ENCODE results near the gene RASSF1. TPM values are rescaled to one million over a fixed set of nuclear protein-coding genes. Genes with fewer than 3 reads are reported as not detected.
A peak's percentile ranks its signal among the peaks of the same experiment; 100 is the strongest.
"Not testable (repeated sequence)": the region's sequence is repeated elsewhere in the genome, so short reads cannot be mapped to it uniquely, and the experiment has no call there.

The RASSF1 gene
- polyA plus RNA-seq, 6 donors from 2014 or later, result 71.9 to 147 (median 89.9) TPM

DNA sequence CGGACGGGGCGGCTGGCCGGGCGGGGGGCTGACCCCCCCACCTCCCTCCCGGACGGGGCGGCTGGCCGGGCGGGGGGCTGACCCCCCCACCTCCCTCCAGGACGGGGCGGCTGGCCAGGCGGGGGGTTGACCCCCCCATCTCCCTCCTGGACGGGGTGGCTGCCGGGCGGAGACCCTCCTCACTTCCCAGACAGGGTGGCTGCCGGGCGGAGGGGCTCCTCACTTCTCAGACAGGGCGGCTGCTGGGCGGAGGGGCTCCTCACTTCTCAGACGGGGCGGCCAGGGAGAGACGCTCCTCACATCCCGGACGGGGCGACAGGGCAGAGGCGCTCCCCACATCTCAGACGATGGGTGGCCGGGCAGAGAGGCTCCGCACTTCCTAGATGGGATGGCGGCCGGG, 28.6 kb downstream of the RASSF1 start:
- H3K36me3 Mint-ChIP-seq; H3K4me1 Mint-ChIP-seq; H3K9me3 Mint-ChIP-seq; H3K27ac Mint-ChIP-seq; ATAC-seq (ENCODE audit: low read depth in 2 of 2); H3K27me3 Mint-ChIP-seq; DNase-seq; H3K4me3 Mint-ChIP-seq: not testable (repeated sequence)

DNA sequence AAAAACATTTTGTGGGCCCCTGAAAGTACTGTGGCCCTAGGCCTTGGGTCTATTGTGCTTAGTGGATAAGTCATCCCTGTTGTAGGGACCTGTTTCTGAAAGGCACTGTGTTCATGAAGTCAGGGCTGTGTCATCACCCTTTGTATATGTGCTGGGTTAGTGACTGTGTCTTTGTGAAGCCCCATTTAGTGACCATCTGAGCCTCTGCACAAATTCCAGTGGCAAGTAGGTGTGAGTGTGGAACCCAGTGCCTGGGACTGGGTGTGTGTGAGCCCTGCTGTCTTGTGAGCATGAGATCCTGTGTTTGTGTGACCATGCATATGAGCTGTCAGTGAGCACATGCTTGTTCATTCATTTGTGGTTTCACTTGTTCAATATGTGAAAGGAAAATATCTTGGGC, 36.0 kb downstream of the RASSF1 start:
- ATAC-seq (ENCODE audit: low read depth in 2 of 2) (no peak), DNase-seq (no peak)
- no peaks in the 10 kb centered on the region for H3K27me3 Mint-ChIP-seq
- H3K9me3 Mint-ChIP-seq, result peaks cover 0 to 4% (median 0%) of the 10 kb centered on the region in 7 donors
- H3K27ac Mint-ChIP-seq, result peak overlapping the region in 1 of 6 donors; percentile 56
- H3K4me3 Mint-ChIP-seq, result no peak overlapping the region
- no peaks in the 10 kb centered on the region for H3K36me3 Mint-ChIP-seq
- H3K4me1 Mint-ChIP-seq, result peaks cover 7 to 10% (median 10%) of the 10 kb centered on the region in 3 donors

DNA sequence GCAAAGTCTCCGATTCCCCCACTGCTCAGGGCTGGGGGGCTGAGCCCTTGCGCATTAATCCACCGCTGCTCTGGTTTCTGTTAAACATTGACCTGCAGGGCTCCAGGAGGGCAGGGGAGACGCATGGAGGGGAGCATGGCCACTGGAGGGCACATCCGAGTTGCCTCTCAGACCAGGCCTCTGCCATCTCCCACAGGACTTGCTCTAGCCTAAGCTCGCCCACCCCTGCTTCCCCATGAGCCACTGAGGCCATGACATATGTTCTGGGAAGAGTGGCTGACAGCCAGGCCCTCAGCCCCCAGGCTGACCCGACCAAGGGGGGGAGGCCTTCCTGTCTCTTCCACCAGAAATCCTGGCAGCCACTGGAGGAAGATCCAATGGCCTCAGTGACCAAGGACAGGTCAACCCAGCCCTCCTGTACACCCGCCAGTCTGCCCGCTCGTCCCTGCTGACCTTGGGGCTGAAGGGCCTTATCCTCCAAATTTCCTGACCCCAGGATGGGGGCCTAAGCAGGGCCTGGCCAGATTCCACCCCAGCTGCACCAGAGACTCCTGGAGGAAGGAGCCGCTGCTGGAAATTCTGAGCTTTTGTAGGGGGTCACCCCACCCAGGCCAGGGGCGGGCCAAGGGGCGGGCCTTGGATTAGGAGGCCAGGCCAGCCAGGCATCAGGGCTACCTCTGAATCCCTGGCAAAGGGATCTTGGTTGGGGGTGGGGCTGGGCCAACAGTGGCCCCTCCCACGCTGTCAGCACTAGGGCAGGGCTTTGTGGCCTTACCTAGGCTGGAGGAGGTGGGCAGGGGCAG, 37.4 kb downstream of the RASSF1 start, which contains the start of gene HYAL1:
Gene HYAL1 (minus strand): TSS at position 562 of the 803 bp plus-strand sequence. CDS start 618 bp downstream, outside the sequence.
- H3K27ac Mint-ChIP-seq, result peak within 1 kb of the TSS in 2 of 6 donors; percentile 56 to 62
- no peaks in the 10 kb centered on the region for H3K9me3 Mint-ChIP-seq
- H3K4me3 Mint-ChIP-seq, result no peak within 1 kb of the TSS
- no peak for ATAC-seq (ENCODE audit: low read depth in 2 of 2)
- no peaks in the 10 kb centered on the region for H3K27me3 Mint-ChIP-seq
- DNase-seq, result no peak
- no peaks in the 10 kb centered on the region for H3K36me3 Mint-ChIP-seq
- H3K4me1 Mint-ChIP-seq, result peaks cover 14 to 22% (median 21%) of the 10 kb centered on the region in 3 donors

DNA sequence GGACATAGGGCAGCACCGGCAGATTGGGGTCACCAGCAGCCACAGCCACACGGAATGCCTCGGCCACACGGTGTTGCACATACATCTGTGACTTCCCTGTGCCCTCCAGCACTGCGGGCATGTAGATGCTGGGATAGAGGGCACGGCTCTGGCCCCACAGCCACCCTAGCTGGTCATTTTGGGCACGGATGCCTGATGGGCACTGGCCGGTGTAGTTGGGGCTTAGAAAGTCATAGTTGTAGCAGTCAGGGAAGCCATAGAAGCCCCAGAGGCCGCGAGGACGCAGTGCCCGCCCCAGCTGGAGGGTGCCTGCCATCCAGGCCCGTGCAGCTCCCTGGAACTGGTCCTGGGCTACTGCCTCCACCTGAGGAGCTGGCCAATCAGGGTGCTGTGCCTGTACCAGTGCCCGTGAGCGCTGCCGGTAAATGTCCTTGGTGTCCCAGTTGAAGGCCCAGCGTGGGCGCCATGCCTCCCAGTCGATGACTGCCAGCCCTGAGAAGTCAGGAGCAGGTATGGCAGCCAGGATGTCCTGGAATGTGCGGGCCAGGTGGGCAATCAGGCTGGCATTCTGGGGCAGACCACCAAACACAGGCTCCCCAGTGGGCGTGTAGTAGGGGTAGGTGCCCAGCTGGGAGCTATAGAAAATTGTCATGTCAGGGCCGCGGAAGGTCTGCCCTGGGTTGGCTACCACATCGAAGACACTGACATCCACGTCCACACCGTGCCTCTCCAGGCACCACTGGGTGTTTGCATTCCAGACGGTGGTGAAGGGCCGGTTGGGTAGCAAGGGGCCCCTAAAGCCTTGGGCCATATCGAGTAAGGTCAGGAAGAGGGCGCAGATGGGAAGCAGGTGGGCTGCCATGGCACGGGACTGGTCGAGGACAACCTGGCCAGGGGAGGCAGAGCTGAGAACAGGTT, 38.3 kb downstream of the RASSF1 start:
- H3K27ac Mint-ChIP-seq, result peak overlapping the region in 2 of 6 donors; percentile 22 to 56
- no peaks in the 10 kb centered on the region for H3K27me3 Mint-ChIP-seq
- no peak for ATAC-seq (ENCODE audit: low read depth in 2 of 2)
- DNase-seq, result no peak
- peaks cover 18 to 30% (median 26%) of the 10 kb centered on the region in 3 donors for H3K4me1 Mint-ChIP-seq
- no peaks in the 10 kb centered on the region for H3K9me3 Mint-ChIP-seq
- no peaks in the 10 kb centered on the region for H3K36me3 Mint-ChIP-seq
- peak overlapping the region in 1 of 8 donors; percentile 30 for H3K4me3 Mint-ChIP-seq

DNA sequence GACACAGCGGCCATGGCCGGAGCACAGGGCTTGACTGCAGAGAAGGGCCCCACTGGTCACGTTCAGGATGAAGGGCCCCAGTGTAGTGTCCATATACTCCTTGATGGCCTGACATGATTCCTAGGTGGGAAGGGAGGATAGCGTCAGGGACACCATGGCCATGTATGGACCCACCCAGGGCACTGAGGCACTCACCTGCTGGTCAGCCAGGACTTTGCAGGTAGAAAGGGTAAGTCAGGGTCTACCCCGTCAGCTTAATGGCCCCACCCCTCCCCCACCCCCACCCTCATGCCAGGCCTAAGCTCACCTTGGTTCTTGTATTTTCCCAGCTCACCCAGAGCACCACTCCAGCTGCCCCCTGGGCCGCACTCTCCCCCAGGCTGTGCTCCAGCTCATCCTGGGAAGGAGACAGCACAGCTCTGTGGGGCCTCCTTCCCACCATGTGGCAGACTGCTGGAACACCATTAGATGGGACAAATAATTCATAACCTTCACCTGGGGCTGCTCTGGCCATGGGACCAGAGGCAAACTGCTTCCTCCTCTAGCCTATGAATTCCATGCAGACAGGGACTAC, 39.9 kb downstream of the RASSF1 start:
- Mint-ChIP-seq H3K36me3 (no peaks in the 10 kb centered on the region), H3K27me3 (no peaks in the 10 kb centered on the region), H3K27ac (peak overlapping the region in 4 of 6 donors; percentile 96 to 100 (median 99)), H3K4me1 (peaks cover 18 to 31% (median 26%) of the 10 kb centered on the region in 3 donors), H3K9me3 (no peaks in the 10 kb centered on the region), H3K4me3 (peak overlapping the region in 6 of 8 donors; percentile 39 to 97 (median 88))
- DNase-seq (no peak), ATAC-seq (ENCODE audit: low read depth in 2 of 2) (no peak)

DNA sequence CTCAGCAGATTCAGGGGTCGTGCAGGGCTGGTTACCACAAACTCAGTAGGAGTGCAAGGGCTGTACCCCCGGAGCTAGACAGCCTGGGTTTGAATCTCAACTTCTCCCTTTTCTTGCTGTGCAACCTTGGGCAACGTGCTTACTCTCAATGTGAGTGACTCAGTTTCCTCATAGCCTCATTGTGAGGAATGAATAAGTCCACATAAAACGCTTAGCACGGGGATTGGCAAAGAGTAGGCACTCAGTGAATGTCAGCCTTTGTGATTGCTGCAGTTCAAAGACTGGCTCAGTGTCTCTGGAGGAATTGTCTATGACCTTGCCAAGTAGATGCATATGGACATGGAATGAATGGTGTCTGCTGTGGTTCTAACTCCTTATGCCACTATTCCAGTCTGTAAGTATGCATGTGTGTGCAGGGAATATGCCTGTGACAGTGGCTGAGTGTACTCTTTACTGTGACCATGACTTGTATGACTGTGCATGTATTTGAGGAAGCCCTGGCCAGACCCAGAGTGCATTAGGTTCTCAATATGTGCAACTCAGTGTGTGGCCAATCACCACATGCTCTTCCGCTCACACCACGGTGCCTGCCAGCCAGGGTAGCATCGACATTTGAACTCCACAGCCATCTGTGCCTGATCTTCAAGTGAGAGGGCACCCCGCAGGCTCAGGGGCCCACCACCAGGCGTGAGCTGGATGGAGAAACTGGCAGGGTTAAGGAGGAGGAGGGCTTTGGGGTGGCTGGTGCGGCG, 40.5 kb downstream of the RASSF1 start:
- H3K4me1 Mint-ChIP-seq, result peaks cover 18 to 31% (median 26%) of the 10 kb centered on the region in 3 donors
- H3K36me3 Mint-ChIP-seq, result no peaks in the 10 kb centered on the region
- peak overlapping the region; percentile 96 to 100 (median 99) for H3K27ac Mint-ChIP-seq
- no peaks in the 10 kb centered on the region for H3K9me3 Mint-ChIP-seq
- ATAC-seq (ENCODE audit: low read depth in 2 of 2) (no peak), DNase-seq (no peak)
- H3K27me3 Mint-ChIP-seq, result no peaks in the 10 kb centered on the region
- peak overlapping the region; percentile 84 to 99 (median 98) for H3K4me3 Mint-ChIP-seq

DNA sequence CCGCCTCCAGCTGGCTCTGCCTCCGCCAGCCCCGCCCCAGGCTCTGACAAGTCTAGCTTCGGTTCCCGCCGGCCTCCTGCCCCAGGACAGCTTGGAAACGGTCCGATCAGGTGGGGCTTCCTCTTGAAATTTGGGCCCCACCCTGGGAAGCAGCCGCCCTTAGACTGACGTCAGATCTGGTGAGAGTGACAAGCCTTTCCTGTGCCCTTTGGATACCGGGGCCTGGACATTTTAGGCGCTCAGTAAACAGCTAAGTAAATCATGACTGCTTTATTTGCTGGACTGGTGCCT, 41.1 kb downstream of the RASSF1 start:
- ATAC-seq (ENCODE audit: low read depth in 2 of 2) (no peak), DNase-seq (no peak)
- Mint-ChIP-seq H3K27me3 (no peaks in the 10 kb centered on the region), H3K27ac (peak overlapping the region; percentile 96 to 100 (median 99)), H3K9me3 (no peaks in the 10 kb centered on the region), H3K4me3 (peak overlapping the region; percentile 84 to 99 (median 98)), H3K4me1 (peaks cover 18 to 31% (median 26%) of the 10 kb centered on the region in 3 donors), H3K36me3 (no peaks in the 10 kb centered on the region)

DNA sequence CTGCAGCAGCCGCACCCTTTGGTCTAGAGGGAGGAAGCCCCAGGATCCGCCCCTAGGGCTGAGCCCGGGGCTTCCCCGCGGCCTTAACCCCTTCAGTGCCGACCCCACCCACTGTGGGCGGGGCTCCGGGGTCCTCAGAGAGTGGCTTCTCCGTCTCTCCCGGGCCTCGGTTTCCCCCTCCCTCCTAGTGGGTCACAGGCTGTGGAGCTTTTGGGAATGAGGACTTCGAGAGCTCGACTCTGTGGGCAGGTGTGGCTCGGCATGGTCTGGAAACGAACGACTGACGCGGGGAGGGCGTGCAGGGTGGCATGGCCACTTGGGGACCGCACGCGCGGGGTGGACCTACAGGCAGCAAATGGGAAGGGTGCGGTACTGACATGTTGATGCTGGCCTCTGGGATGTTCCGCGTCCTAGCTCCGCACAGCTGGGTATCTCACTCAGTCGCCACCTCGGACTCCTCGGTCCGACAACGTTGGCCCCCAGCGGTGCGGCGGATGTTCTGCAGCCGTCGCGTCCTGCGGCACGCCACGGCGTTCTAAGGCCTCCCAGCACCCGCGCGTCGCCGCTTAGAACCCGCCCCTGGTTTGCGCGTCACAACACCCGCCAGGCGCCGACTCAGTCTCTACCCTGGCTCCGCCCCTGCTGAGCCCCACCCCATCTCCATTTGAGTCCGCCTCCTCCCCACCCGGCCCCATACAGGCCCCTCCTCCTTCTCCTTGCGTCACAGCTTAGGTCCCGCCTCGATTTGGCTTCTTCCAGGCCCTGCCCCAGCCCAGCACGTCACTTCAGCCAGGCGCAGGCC, 41.6 kb downstream of the RASSF1 start, which contains the start of the genes HYAL3 and NAA80:
Gene HYAL3 (minus strand): TSS at position 570 of the 802 bp plus-strand sequence. CDS start 3,803 bp downstream, outside the sequence.
Gene NAA80 (minus strand): TSS at position 570 of the 802 bp plus-strand sequence. CDS start 1,942 bp downstream, outside the sequence.
- no peaks in the 10 kb centered on the region for H3K27me3 Mint-ChIP-seq
- H3K27ac Mint-ChIP-seq, result peak within 1 kb of the TSS; percentile 96 to 100 (median 99)
- H3K4me1 Mint-ChIP-seq, result peaks cover 18 to 31% (median 26%) of the 10 kb centered on the region in 3 donors
- H3K4me3 Mint-ChIP-seq, result peak within 1 kb of the TSS; percentile 84 to 99 (median 98)
- H3K36me3 Mint-ChIP-seq, result no peaks in the 10 kb centered on the region
- ATAC-seq (ENCODE audit: low read depth in 2 of 2) (peak; percentile 85), DNase-seq (peak; percentile 100)
- no peaks in the 10 kb centered on the region for H3K9me3 Mint-ChIP-seq

DNA sequence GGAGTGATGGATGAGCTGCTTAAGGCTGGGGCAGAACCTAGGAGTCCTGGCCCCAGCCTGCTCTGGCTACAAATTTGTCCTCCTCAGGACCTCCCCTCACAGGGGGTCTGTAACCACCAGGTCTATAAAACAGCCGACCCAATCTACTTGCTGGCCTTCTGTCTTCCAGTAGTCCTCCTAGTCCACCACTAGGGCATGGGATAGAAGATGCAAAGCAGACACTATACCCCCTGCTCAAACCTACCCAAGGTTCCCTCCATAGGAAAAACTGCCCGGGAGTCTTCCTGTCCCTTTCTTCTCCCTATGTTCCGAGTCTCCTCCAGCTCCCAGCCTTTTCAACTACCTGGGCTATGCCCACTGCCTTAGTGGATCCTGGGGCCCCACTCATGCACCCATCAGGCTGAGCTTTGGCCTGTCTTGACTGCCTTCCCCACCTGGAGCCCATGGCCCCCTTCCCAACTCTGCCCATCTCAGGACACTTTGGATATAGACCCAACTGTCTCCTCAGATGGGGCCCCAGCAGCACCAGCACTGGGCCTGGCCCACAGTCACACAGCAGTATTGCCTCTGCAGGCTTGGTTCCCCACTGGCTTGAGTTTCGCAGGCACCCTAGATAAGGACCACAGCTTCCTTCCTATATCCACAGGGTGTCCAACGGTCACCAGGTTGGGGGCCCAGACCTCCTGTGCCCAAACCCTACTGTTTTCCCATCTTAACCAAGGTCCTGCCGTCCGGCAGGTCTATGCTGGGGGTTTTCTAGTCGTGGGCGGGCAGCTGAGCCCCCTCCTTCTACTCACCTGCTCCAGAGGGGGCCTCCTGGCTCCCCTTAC, 42.5 kb downstream of the RASSF1 start:
- Mint-ChIP-seq H3K27ac (peak overlapping the region in 5 of 6 donors; percentile 94 to 99 (median 99)), H3K4me3 (peak overlapping the region; percentile 84 to 99 (median 98)), H3K27me3 (no peaks in the 10 kb centered on the region), H3K9me3 (no peaks in the 10 kb centered on the region), H3K4me1 (peaks cover 19 to 33% (median 27%) of the 10 kb centered on the region in 3 donors), H3K36me3 (no peaks in the 10 kb centered on the region)
- ATAC-seq (ENCODE audit: low read depth in 2 of 2) (no peak), DNase-seq (no peak)

DNA sequence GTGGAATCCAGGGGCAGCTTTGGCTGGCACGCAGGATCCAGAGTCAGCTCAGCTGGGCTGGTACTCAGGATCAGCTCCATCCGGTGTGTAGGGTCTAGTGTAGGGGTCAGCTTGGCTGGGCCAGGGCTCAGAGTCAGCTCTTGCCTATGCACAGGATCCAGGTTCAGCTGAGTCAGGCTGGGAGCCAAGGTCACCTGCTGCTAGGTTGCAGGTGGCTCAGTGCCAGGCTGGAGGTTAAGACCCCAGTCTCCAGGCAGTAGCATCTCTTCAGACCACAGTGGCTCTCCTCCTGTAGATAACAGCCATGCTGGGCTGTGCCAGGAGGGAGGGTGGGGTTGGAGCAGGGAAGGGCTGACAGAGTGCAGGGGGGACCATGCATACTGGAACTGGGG, 43.3 kb downstream of the RASSF1 start:
- no peaks in the 10 kb centered on the region for H3K27me3 Mint-ChIP-seq
- ATAC-seq (ENCODE audit: low read depth in 2 of 2) (no peak), DNase-seq (no peak)
- peak overlapping the region in 2 of 6 donors; percentile 52 to 94 for H3K27ac Mint-ChIP-seq
- no peaks in the 10 kb centered on the region for H3K9me3 Mint-ChIP-seq
- H3K4me3 Mint-ChIP-seq, result peak overlapping the region in 3 of 8 donors; percentile 25 to 98 (median 84)
- no peaks in the 10 kb centered on the region for H3K36me3 Mint-ChIP-seq
- peaks cover 26 to 40% (median 34%) of the 10 kb centered on the region in 3 donors for H3K4me1 Mint-ChIP-seq

DNA sequence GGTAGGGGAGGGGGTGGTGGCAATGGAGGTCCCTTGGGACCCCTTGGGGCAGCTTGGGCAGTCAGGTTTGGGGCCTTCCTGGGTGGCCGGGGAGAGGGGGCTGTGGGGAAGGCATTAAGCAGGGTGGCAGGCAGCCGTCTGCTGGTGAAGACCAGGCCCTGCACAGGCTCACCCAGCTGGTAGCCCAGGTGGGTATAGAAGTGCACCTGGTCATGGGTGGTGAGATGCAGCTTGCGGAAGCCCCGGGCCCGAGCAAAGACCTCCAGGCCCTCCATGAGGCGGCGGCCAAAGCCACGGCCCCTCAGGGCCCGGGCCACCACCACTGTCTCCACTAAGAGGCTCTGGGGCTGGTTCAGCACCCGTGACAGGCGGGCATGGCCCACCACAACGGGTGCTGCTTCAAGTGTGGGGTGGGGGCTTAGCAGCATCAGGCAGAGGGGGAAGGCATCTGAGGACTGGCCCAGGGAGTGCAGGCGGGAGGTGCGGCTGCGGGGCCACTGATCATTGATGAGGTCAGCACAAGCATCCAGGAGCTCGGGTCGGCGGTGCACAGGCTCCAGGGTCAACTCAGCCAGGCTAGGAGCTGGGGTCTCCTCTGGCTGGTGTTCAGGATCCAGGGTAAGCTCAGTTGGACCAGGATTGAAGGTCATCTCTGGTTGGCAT, 43.8 kb downstream of the RASSF1 start:
- Mint-ChIP-seq H3K36me3 (no peaks in the 10 kb centered on the region), H3K9me3 (no peaks in the 10 kb centered on the region), H3K27me3 (no peaks in the 10 kb centered on the region), H3K4me1 (peaks cover 28 to 42% (median 36%) of the 10 kb centered on the region in 3 donors), H3K27ac (peak overlapping the region in 1 of 6 donors; percentile 52), H3K4me3 (peak overlapping the region in 2 of 8 donors; percentile 72 to 84)
- ATAC-seq (ENCODE audit: low read depth in 2 of 2) (no peak), DNase-seq (no peak)
